H1 (cell line): ENCODE results near the gene ITSN1.

Experiments
- CEBPB ChIP-seq: IDR thresholded peaks from 2 replicates; pipeline ENCODE4 v1.6.1; 2012; ENCODE audit warnings: low read depth, low read length
- RAD21 ChIP-seq, 2 experiments: IDR thresholded peaks in 1 of 2; conservative IDR thresholded peaks in 1 of 2; 2 replicates each; pipeline ENCODE4 v1.6.1; 2011; ENCODE audit warnings: low read depth in 2 of 2, low read length in 2 of 2, improper control_type of control experiment in 1 of 2, inconsistent platforms in 1 of 2, mild to moderate bottlenecking in 1 of 2, moderate library complexity in 1 of 2
- TF ChIP-seq, protein P1 (sequence below), 3 experiments: IDR thresholded peaks; 1 replicate in 2 of 3; 2 replicates in 1 of 3; pipeline versions ENCODE4 v1.5.1 to v1.6.1; 2011; ENCODE audit warnings: low read length in 3 of 3, mild to moderate bottlenecking in 3 of 3, inconsistent platforms in 2 of 3, low read depth in 1 of 3, moderate library complexity in 1 of 3; ENCODE audit not compliant: insufficient read depth in 1 of 3; ENCODE audit errors: control extremely low read depth in 1 of 3

DNA sequence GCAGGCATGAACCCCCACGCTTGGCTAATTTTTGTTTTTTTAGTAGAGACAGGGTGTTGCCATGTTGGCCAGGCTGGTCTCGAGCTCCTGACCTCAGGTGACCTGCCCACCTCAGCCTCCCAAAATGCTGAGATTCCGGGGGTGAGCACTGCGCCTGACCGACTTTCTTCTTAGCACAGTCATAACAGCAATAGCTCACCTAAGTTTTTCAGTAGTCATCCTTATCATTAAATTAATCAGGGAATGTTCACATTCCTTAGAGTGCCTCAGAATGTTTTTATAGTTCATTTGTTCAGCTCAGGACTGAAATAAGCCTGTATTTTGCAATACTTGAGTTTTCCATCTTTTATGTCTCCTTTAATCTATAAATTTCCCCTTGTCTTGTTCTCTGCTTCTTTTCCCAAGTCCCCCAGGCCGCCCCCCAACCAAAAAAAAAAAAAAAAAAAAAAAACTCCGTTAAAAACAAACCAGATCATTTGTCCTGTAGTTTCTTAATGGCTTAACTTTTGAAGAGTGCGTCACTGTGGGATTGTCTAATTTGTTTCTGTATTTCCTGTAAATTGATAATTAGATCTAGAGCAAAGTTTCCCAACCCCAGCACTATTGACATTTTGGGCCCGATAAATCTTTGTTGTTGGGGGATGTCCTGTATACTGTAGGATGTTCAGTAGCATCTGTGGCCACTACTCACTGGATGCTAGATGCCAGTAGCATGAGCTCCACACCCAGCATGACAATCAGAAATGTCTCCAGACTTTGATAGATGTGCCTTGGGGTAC is 120.7 kb downstream of the ITSN1 start:
- TF ChIP-seq CEBPB: no peak
- TF ChIP-seq, protein P1, sequence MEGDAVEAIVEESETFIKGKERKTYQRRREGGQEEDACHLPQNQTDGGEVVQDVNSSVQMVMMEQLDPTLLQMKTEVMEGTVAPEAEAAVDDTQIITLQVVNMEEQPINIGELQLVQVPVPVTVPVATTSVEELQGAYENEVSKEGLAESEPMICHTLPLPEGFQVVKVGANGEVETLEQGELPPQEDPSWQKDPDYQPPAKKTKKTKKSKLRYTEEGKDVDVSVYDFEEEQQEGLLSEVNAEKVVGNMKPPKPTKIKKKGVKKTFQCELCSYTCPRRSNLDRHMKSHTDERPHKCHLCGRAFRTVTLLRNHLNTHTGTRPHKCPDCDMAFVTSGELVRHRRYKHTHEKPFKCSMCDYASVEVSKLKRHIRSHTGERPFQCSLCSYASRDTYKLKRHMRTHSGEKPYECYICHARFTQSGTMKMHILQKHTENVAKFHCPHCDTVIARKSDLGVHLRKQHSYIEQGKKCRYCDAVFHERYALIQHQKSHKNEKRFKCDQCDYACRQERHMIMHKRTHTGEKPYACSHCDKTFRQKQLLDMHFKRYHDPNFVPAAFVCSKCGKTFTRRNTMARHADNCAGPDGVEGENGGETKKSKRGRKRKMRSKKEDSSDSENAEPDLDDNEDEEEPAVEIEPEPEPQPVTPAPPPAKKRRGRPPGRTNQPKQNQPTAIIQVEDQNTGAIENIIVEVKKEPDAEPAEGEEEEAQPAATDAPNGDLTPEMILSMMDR (IDR thresholded peaks at IDR 0.05; ENCODE audit: control extremely low read depth in 1 of 3, insufficient read depth in 1 of 3, low read depth in 1 of 3, low read length in 3 of 3): no peak
- no peak for TF ChIP-seq RAD21 (IDR thresholded peaks at IDR 0.05 in 1 of 2, conservative IDR thresholded peaks at IDR 0.05 in 1 of 2; ENCODE audit: low read depth in 2 of 2, low read length in 2 of 2)
